NB4 (cell line): ENCODE results near the gene UNK.

Experiments
- CTCF ChIP-seq: IDR thresholded peaks from one replicate; pipeline ENCODE4 v1.5.1; 2012; ENCODE audit warnings: low read depth, low read length
- MYC ChIP-seq: IDR thresholded peaks from 2 replicates; pipeline ENCODE4 v1.6.1; 2011; ENCODE audit warnings: low read depth, low read length
- POLR2A ChIP-seq: IDR thresholded peaks from 2 replicates; pipeline ENCODE4 v1.6.1; 2011; ENCODE audit warnings: mild to moderate bottlenecking; ENCODE audit not compliant: insufficient read length; ENCODE audit errors: extremely low read depth
- TF ChIP-seq, protein P1 (sequence below): IDR thresholded peaks from 2 replicates; pipeline ENCODE4 v1.6.1; 2011; ENCODE audit warnings: low read depth, low read length

- TF ChIP-seq POLR2A (no peak), CTCF (no peak), MYC (no peak)
- TF ChIP-seq, protein P1, sequence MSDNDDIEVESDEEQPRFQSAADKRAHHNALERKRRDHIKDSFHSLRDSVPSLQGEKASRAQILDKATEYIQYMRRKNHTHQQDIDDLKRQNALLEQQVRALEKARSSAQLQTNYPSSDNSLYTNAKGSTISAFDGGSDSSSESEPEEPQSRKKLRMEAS: no peak
Measured at GRCh38 chr17:75816693-75817092, 32.1 kb downstream of the UNK start.
